Measurements from ENCODE around the gene FHIT.
"Not testable (repeated sequence)": the region's sequence is repeated elsewhere in the genome, so short reads cannot be mapped to it uniquely, and the experiment has no call there.

FHIT gene

DNA sequence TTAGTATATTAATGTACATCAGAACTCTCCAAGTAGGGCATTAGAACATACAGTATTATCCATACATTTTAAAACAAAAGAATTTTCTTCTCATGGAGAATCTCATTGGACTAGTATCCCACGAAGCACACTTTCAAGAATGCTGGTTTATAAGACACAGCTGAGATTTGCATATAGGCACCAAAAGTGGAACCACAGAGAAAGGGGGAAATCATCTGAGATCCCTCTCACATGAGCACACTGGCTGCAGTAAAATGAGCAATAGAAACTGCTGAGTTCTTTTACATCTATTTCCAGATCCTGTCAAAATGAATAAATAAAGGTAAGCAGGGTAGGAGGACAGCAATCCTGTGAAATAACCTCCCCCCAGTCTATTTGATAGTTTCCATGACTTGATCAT lies 665.3 kb downstream of the FHIT start:
- no peak for DNase-seq (ENCODE audit: low read depth in 2 of 3, low spot score in 1 of 3)

DNA sequence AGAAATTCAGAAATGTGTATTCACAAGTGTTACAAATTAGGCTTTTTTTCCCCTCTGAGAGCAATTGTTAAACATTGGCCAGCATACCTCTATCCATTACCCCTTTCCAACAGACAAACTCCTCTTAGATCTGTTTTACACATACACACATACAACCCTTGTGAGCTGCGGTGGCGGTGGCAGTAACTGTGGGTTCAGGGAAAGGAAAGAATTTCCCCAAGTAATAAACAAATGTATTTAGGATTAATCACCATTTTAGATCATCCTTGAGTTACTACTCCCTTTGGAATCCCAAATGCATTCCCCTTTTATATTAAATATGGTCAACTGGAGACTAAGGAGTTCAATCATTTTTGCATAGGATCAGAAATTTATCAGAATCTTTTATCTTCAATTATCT lies 667.0 kb downstream of the FHIT start:
- DNase-seq (ENCODE audit: low read depth in 2 of 3, low spot score in 1 of 3) = no peak

DNA sequence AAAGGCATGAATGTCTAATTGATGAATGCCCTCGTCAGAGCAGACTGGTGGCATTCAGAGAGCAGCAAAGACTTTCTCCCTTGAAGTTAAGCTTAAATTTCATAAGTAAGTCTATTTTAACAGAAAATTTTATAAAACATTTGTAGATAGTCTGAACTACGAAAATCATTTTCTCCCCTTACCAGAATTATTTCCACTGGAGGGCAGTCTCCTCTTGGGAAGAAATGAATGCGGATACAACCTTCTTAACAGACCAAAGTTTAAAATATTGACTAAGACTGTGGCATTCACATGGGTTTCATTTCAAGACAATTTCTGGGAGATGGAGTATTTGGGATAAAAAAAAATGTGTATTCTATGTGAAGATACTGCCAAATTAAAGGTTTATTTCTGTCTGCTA lies 669.0 kb downstream of the FHIT start:
- DNase-seq (ENCODE audit: low read depth in 2 of 3, low spot score in 1 of 3) = no peak

DNA sequence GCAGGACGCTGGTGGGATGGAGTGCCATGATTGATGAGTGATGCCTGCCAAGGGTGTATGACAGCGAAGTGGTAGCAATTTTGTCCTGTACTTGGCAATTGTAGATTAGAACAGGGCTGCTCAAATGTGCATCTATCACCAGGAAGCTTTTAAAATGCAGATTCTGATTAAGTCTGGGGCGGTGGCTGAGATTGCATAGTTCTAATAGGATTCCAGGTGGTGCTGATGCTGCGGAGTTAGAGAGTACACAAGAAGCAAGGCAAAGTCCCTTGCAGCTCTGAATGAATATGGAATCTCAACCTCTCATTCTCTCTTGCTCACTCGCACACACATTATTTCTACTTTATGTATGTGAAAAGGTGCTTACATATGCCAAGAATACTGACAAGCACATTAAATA lies 670.4 kb downstream of the FHIT start:
- no peak for DNase-seq (ENCODE audit: low read depth in 2 of 3, low spot score in 1 of 3)

DNA sequence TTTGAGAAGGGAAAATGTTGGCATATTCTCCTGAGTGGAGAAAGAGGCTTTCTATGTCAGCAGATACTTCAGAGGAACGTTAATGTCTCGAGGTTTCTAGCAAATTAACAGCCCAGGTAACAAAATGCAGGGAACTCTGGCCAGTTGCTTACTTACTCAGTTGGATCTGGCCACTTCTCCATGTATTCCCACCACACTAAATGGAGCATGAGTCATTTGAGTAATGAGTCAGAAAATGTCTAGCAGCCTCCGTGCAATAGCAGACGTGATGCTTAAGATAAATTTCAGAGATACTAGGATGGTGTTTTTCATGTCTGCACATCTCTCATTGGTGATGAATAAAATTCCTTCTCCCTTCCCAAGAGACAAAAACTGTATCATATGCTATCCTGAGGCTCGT lies 671.5 kb downstream of the FHIT start:
- no peak for DNase-seq (ENCODE audit: low read depth in 2 of 3, low spot score in 1 of 3)

DNA sequence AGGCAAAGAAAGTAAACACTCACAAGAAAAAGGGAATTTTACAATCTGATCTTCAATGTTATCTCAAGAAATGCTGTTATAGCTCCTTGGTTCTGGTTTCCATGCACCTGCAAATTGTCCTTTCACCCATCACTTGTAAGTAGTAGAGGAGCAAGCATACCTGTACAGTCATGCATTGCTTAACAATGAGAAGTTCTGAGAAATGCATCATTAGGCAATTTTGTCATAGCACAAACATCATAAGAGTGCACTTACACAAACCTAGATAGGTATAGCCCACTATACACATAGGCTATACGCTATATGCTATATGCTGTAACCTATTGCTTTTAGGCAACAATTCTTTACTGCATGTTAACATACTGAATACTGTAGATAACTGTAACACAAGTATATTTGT lies 672.3 kb downstream of the FHIT start:
- no peak for DNase-seq (ENCODE audit: low read depth in 2 of 3, low spot score in 1 of 3)

DNA sequence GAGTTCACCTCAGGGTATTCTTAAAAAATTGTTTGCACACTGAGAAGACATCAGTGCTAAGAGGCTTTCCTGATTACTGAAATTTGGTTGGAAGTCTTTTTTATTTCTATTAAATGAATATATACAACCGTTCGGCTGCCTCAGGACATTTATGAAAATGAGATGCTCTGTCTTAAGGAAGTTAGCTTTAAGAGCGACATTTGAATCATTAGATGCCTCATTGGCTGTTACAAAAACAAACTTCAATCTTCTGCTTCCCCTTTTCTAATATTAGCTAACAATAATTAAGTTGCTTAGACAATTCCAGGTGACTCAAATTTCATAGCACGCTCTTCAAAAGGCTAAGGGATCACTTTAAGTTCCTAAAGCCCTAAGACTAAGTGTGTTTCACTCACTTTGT lies 673.7 kb downstream of the FHIT start:
- no peak for DNase-seq (ENCODE audit: low read depth in 2 of 3, low spot score in 1 of 3)

DNA sequence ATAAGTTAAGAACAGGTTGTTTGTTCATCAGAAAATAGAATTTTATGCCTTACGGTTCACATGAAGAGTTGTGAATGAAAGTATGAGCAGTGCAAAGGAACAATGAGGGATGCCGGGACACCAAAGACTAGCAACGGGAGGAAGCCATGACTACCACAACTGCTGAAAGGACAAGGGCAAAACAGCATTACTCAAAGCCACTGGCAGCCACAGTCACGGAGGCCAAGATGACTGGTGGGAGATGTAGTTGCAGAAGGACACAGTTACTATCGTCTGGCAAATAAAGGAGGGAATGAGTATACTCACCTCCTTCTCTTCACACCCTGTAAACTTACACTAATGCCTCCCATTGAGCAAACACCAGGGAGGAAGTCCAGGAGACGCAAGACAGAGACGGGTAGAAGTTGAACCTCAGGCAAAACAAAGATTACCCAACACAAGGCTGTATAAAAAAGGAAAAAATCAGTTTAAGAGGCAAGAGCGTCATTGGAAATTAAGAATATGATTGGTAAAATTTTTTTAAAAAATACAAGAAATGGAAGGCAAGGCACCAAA lies 675.5 kb downstream of the FHIT start:
- DNase-seq (ENCODE audit: low read depth in 2 of 3, low spot score in 1 of 3) = no peak

DNA sequence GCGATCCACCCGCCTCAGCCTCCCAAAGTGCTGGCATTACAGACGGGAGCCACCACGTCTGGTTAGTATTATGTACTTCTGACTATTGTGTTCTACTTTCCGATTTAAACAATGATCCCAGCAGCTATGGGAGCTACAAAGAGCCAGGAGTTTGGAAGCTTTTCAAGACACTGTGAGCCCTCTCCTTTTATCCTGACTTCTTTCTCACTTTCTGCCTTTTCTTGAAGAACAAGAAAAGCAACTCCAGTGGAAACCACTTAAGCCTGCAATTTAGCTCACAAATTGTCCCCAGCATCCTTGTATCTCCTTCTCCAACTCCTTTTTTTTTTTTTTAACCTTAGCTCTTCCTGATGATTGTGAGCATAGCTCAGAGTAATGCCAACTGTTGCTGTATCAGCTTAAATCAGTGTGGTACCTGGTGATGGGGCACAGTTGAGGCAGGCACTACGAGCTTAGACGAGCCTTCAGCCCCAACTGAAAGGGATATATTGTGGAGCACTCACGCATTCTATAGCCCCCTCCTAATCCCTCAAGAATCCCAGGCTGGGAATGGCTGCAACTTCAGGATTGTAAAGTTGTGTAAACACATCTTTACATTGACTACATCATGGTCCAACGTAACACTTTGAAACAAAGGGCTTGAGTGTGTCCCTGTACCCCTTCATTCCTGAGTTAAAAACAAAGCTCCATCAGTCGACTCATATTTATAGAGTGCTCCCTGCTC lies 677.0 kb downstream of the FHIT start:
- no peak for DNase-seq (ENCODE audit: low read depth in 2 of 3, low spot score in 1 of 3)

DNA sequence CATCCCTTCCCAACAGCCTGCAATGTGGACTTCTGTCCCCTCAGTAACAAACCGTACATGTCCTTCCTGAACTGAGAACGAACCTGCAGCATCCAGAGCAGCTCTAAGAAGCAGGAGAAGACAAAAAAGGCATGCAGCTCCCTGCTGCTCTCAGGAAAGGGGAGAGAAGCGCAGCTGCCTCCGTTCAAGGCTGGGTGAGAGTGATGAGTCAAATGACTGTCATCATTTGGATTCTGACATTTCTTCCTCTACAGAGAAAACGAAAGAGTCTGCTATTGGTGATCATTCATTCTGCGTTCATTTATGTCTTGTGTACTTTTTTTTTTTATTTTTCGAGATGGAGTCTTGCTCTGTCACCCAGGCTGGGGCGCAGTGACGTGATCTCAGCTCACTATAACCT lies 677.8 kb downstream of the FHIT start:
- DNase-seq (ENCODE audit: low read depth in 2 of 3, low spot score in 1 of 3) = no peak

DNA sequence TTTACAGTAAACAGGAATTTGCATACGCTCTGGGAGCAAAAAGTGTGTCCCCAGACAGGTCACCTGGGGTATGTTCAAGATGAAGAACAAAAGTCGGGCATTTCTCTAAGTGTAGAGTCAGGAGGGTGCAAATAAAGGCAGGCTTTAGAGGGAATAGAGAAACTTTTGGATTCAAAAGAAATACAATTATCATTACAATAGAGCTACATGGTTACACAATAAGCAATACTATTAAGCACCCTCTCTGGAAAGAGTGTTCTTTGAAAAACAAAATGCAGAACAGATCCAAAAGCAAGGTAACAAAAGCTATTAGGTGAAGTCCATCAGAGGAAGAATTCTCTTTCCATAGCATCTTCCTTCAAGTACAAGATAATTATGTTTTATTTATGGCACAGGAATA lies 679.7 kb downstream of the FHIT start:
- DNase-seq (ENCODE audit: low read depth in 2 of 3, low spot score in 1 of 3) = no peak

DNA sequence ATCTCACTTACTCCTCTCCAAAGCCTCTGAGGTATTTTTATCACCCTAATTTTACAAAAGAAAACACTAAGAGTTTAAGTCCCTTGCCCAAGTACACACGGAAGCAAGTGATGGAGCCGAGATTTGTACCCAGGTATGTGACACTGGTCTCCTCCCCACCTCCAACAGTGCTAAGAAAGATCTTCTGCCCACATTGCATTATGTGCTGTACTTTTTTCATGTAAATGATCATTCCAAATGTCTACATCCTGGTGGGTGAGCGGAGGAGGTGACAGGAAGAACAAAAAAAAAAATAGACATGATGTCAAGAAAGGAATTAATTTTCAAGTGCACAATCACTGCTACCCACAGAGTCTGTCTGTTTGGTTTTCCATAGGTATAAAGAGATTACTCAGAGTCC lies 694.1 kb downstream of the FHIT start:
- DNase-seq (ENCODE audit: low read depth in 2 of 3, low spot score in 1 of 3) = no peak

DNA sequence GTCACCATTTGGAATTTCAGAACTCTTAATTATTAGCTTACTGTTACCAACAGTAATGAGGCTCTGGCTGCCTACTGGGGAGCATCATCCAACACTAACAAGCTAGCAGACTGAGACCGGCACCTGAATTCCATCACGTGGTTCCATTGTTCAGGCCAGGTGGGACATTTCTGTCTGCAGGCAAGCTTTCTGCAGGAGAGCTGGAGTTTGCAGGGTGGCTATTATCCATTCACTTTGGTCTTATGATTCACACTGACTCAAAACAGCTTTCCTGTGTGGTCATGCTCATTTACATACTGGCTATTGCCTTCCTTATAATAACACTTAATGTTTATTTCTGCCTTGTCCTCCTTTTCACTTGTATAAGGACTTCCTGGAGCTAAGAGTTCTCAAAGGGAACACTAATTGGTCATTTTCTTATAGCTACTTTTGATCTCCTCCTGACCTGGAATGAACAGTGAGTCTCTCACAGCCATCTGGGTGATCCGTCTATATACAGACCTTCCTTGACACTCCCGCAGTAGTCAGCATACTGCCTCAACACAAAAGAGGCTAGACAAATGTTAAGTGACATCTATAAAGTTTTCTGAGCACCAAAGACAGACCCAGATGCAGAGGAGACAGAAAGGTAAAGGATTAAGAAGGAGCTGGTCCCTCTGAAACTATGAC lies 695.4 kb downstream of the FHIT start:
- no peak for DNase-seq (ENCODE audit: low read depth in 2 of 3, low spot score in 1 of 3)

DNA sequence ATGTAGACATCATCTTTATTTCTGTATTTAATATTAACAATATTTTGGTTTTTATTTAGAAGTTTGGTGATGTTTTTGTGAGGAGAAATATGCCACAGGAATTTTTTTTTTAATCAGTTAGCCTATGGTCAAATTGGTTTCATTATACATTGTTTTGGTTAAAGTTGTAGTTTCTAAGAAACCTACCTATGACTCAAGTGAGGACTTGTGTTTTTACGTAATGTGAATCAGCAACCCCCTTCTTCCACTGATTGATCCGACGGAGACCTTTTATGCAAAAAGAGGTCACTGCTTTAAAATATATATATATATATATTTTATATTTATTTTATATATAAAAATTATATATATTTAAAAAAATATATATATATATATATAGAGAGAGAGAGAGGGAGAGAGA lies 698.1 kb downstream of the FHIT start:
- DNase-seq (ENCODE audit: low read depth in 2 of 3, low spot score in 1 of 3) = no peak

DNA sequence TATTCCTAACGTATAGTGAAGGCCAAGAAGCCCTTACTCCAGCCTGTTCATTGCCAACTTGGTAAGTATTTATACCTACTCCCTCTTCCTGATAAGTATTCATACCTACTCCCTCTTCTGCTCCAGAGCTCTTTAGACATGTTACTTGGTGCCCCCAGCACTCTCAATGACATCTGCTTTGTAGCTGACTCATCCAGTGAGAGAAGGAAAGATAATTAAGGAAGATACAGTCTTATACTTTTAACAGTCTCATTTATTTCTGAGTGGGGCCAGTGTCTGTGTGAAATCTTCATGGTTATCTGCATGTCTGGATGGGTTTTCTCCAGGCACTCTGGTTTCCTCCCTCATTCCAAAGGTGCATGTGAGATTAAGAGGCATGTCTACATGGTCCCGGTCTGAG lies 698.7 kb downstream of the FHIT start:
- no peak for DNase-seq (ENCODE audit: low read depth in 2 of 3, low spot score in 1 of 3)

DNA sequence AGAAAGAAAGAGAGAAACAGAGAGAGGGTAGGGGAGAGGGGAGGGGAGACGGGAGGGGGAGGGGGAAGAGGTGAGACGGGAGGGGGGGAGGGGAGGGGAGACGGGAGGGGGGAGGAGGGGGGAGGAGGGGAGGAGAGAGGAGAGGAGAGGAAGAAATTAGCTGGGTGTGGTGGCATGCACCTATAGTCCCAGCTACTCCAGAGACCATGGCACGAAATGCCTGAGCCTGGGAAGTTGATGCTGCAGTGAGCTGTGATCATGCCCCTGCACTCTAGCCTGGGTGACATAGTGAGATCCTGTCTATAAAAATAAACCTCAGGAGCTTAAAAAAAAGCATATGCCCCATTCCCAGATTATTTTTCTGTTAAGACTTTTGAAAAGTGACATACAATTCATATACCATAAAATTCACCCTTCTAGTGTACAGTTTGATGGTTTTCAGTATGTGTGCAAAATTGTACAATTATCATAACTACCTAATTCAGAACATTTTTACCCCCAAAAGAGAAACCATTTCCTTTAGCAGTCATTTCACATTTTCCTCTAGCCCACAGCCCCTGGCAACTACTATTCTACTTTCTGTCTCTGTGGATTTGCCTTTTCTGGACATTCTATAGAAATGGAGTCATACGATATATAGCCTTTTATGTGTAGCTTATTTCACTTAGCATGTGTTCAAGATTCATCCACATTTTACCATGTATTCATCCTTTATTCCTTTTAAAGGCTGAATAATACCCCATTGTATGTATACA lies 699.6 kb downstream of the FHIT start:
- DNase-seq (ENCODE audit: low read depth in 2 of 3, low spot score in 1 of 3) = no peak

DNA sequence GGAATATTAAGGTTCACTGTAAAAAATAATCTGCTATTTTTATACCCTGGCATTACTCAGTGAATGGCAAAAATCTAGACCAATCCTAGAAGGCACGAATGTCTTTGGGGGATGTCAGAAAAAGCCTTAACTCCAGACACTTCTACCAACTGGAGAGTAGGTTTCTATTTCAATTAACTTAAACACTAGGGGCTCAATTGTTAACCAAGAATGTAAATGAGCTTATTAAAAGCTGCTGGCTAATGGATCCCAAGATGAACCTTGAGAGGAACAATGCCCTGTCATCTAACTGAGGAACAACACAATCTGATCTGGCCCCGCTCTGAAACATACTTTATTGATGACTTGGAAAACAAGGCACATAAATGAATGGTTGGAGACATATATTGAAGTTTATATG lies 701.4 kb downstream of the FHIT start:
- DNase-seq (ENCODE audit: low read depth in 2 of 3, low spot score in 1 of 3) = no peak

DNA sequence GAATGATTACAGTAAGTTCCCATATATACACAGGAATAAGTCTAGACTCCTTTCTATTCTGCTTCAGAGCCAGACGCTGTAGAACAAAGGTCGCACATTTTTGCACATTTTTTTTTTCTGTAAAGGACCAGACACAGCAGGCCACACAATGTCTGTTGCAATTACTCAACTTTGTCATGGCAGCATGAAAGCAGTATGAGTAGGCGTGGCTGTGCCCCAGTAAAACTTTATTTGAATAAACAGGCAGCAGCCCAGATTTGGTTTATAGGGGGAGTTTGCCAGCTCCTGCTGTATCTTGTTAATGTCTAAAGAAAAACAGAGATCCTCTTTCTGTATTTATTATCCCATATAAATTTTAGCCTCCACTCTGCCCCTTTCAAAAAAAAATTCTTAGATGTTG lies 708.3 kb downstream of the FHIT start:
- DNase-seq (ENCODE audit: low read depth in 2 of 3, low spot score in 1 of 3) = no peak

DNA sequence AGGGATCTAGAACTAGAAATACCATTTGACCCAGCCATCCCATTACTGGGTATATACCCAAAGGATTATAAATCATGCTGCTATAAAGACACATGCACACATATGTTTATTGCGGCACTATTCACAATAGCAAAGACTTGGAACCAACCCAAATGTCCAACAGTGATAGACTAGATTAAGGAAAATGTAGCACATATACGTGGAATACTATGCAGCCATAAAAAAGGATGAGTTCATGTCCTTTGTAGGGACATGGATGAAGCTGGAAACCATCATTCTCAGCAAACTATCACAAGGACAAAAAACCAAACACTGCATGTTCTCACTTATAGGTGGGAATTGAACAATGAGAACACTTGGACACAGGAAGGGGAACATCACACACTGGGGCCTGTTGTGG lies 711.9 kb downstream of the FHIT start:
- DNase-seq (ENCODE audit: low read depth in 2 of 3, low spot score in 1 of 3) = not testable (repeated sequence)

DNA sequence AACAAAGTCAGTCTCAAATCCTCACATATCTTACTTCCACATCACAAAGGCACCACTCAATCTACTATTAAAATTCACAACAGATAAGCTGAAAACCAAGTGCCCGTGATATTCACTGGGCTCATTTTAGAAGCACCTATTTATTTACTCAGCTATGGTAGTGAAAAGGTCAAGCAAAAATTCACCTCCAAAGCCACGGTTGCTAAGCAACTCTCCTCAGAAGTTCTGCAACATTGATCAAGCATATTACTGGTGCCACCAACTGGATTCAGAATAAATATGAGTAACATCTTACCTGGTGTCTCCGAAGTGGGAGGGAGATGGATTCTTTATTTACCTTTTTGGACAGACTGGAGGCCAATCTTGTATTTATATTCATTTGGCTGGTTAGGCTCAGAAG lies 714.8 kb downstream of the FHIT start:
- DNase-seq (ENCODE audit: low read depth in 2 of 3, low spot score in 1 of 3) = no peak

DNA sequence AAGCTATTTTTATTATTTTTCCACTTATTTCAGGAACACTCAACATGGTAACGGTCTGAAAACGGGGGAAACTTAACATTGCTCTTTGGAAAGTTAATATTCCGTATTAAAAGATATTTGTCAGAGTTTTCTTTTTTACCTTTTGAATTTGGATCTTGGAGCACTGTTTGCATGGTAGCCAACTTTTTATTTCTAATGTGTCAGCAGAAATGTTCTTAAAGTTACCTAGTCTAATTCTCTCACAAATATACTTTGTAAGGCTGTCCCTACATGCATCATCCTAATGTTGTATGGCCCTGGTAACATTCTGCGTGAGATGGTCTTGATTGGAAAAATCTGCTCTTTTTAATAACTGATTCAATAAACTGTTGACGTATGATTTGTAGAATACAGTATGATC lies 719.5 kb downstream of the FHIT start:
- DNase-seq (ENCODE audit: low read depth in 2 of 3, low spot score in 1 of 3) = no peak

DNA sequence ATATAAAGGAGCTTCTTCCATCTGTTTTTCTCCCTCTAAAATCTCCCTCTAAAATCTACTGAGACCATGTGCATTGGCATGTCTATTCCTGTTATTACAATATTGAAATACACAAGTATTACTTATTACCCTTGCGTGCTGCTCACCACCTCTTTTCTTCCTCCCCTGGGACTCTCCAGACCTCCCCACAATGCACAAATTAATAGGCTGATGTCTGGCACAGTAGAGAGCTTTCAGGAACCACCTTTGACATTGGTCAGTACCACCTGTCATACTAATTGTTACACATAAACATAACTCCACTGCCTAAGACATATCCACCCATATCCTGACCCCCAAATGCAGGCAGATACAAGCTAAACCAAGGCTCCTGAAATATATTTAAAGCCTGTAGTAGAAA lies 722.6 kb downstream of the FHIT start:
- no peak for DNase-seq (ENCODE audit: low read depth in 2 of 3, low spot score in 1 of 3)

Measured in stimulated activated CD4-positive, alpha-beta T cell treated with anti-CD3 and anti-CD28 coated beads, Interleukin-12 subunit alpha, Interleukin-12 subunit beta, amount 100 ng/mL, for 48 hours (primary cell).